D341Med (cell line): ENCODE data around the gene WNT2B.

ENCODE experiments used
- DNase-seq: peaks from one replicate; pipeline ENCODE4 v3.0.0; 2012; ENCODE audit warnings: low spot score

WNT2B gene

GRCh38 chr1:112575154-112575804 is 66.5 kb downstream of the WNT2B start:
- DNase-seq = no peak

DNA sequence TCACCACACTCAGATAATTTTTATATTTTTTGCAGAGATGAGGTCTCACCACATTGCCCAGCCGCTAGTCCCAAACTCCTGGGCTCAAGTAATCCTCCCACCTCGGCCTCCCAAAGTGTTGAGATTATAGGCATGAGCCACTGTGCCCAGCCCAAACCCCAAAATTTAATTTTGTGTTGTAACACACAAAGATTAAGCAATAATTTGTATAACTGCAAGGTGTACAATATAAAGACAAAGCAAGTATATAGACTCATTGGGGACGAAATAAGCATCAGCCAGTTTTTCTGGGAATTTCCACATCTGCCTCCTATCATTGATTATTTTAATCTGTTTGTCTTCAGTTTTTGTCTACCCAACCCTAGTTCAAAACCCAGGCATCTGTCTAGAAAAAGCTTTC is 67.5 kb downstream of the WNT2B start:
- no peak for DNase-seq
